ENCODE data around the gene PCID2.

DNA sequence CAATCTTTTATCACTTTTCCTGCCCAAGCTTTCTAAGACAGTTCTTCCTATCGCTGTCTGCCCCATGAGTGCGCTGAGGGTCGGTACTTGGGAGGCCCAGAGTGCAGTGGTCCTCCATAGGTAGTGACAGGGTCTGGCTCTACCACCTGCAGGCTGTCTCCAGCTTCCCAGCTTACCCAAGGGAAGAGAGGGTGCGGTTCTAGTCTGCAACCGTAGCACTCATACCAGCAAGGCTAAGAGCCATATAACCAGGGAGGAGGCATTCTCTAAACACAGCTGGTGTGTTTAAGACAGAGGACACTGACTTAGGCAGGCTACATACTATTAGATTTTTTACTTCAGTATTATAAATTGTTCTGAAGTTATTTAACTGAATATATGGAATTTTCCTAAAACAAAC is 41.8 kb downstream of the PCID2 start:
- TF ChIP-seq, protein P1, sequence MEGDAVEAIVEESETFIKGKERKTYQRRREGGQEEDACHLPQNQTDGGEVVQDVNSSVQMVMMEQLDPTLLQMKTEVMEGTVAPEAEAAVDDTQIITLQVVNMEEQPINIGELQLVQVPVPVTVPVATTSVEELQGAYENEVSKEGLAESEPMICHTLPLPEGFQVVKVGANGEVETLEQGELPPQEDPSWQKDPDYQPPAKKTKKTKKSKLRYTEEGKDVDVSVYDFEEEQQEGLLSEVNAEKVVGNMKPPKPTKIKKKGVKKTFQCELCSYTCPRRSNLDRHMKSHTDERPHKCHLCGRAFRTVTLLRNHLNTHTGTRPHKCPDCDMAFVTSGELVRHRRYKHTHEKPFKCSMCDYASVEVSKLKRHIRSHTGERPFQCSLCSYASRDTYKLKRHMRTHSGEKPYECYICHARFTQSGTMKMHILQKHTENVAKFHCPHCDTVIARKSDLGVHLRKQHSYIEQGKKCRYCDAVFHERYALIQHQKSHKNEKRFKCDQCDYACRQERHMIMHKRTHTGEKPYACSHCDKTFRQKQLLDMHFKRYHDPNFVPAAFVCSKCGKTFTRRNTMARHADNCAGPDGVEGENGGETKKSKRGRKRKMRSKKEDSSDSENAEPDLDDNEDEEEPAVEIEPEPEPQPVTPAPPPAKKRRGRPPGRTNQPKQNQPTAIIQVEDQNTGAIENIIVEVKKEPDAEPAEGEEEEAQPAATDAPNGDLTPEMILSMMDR (IDR thresholded peaks at IDR 0.05; ENCODE audit: low read length) = no peak
- no peak for TF ChIP-seq EZH2 (IDR thresholded peaks at IDR 0.05; ENCODE audit: borderline replicate concordance, low read length)

Measured in OCI-LY1 (cell line).